Activated T-helper 2 cell treated with anti-CD3 and anti-CD28 coated beads, Interferon-gamma antibody, Interleukin-2, Interleukin-4, amounts not matched to agents 10 μg/mL and 5 μg/mL and 100 μg/mL, durations not matched to agents 14 hours and 24 hours and 36 hours (primary cell): Measurements from ENCODE around the gene TAB3. TPM values are rescaled to one million over a fixed set of nuclear protein-coding genes. Genes with fewer than 3 reads are reported as not detected.
A peak's percentile ranks its signal among the peaks of the same experiment; 100 is the strongest.

Source experiments
- DNase-seq: peaks from one replicate; pipeline ENCODE4 v3.0.0; 2021; ENCODE audit warnings: low spot score
- H3K27ac Mint-ChIP-seq: one replicate; pipeline ENCODE4 v1.8.0; 2021; ENCODE audit warnings: mixed read lengths
- H3K27me3 Mint-ChIP-seq: one replicate; pipeline ENCODE4 v1.8.0; 2021; ENCODE audit warnings: low read depth, mixed read lengths
- H3K36me3 Mint-ChIP-seq: one replicate; pipeline ENCODE4 v1.8.0; 2021; ENCODE audit warnings: low read depth, mixed read lengths
- H3K4me1 Mint-ChIP-seq: one replicate; pipeline ENCODE4 v1.8.0; 2021; ENCODE audit warnings: low read depth, mixed read lengths
- H3K4me3 Mint-ChIP-seq: one replicate; pipeline ENCODE4 v1.8.0; 2021; ENCODE audit warnings: low read depth, mild to moderate bottlenecking, moderate library complexity, mixed read lengths
- H3K9me3 Mint-ChIP-seq: one replicate; pipeline ENCODE4 v1.8.0; 2021; ENCODE audit warnings: mixed read lengths
- intact Hi-C: fragments of 100-400 bp; cut with micrococcal nuclease; formaldehyde crosslinking; loops from one replicate; pipeline ENCODE4 v1.15.1; 2023
- total RNA-seq: library from RNA; stranded (reverse); gene quantifications from 2 replicates; pipeline ENCODE4 v1.2.3, GENCODE V29; 2022

The TAB3 gene
- total RNA-seq, 1 donor from 2014 or later, result 24.9 TPM

- peaks cover 20% of the 10 kb centered on the region for H3K4me1 Mint-ChIP-seq
- H3K36me3 Mint-ChIP-seq, result no peaks in the 10 kb centered on the region
- no peaks in the 10 kb centered on the region for H3K9me3 Mint-ChIP-seq
- no peak overlapping the region for H3K27ac Mint-ChIP-seq
- intact Hi-C loops, result loop anchor here (10.0 kb wide), 1 partner anchor 70 kb away; no protein-coding TSS in a partner anchor
- peaks cover 7% of the 10 kb centered on the region for H3K27me3 Mint-ChIP-seq
- H3K4me3 Mint-ChIP-seq, result no peak overlapping the region
- no peak for DNase-seq
Measured at GRCh38 chrX:30904632-30905031, 15.6 kb upstream of the TAB3 start.

- no peaks in the 10 kb centered on the region for H3K9me3 Mint-ChIP-seq
- H3K36me3 Mint-ChIP-seq, result no peaks in the 10 kb centered on the region
- H3K27me3 Mint-ChIP-seq, result peaks cover 7% of the 10 kb centered on the region
- no peak for DNase-seq
- peaks cover 21% of the 10 kb centered on the region for H3K4me1 Mint-ChIP-seq
- no peak overlapping the region for H3K4me3 Mint-ChIP-seq
- H3K27ac Mint-ChIP-seq, result no peak overlapping the region
- intact Hi-C loops, result loop anchor here (10.0 kb wide), 1 partner anchor 71 kb away; no protein-coding TSS in a partner anchor
Measured at GRCh38 chrX:30904186-30904585, 15.1 kb upstream of the TAB3 start.

GRCh38 chrX:30900227-30900626, 11.2 kb upstream of the TAB3 start:
- no peaks in the 10 kb centered on the region for H3K36me3 Mint-ChIP-seq
- intact Hi-C loops, result loop anchor here (1.0 to 10.0 kb wide), 3 partner anchors 10 to 75 kb away; partner anchors contain the start of gene TAB3
- peaks cover 9% of the 10 kb centered on the region for H3K27me3 Mint-ChIP-seq
- no peak overlapping the region for H3K4me3 Mint-ChIP-seq
- H3K27ac Mint-ChIP-seq, result no peak overlapping the region
- no peak for DNase-seq
- H3K4me1 Mint-ChIP-seq, result peaks cover 18% of the 10 kb centered on the region
- no peaks in the 10 kb centered on the region for H3K9me3 Mint-ChIP-seq

GRCh38 chrX:30898886-30899285, 9.8 kb upstream of the TAB3 start:
- DNase-seq, result no peak
- intact Hi-C loops, result no loop called here
- Mint-ChIP-seq H3K27me3 (peaks cover 7% of the 10 kb centered on the region), H3K27ac (no peak overlapping the region), H3K36me3 (no peaks in the 10 kb centered on the region), H3K9me3 (no peaks in the 10 kb centered on the region), H3K4me1 (peaks cover 12% of the 10 kb centered on the region), H3K4me3 (no peak overlapping the region)

- no peaks in the 10 kb centered on the region for H3K36me3 Mint-ChIP-seq
- H3K27me3 Mint-ChIP-seq, result peaks cover 1% of the 10 kb centered on the region
- intact Hi-C loops, result no loop called here
- no peaks in the 10 kb centered on the region for H3K9me3 Mint-ChIP-seq
- DNase-seq, result no peak
- H3K27ac Mint-ChIP-seq, result no peak overlapping the region
- H3K4me3 Mint-ChIP-seq, result no peak overlapping the region
- peaks cover 10% of the 10 kb centered on the region for H3K4me1 Mint-ChIP-seq
Measured at GRCh38 chrX:30895370-30895769, 6.3 kb upstream of the TAB3 start.

- no peak for DNase-seq
- no peaks in the 10 kb centered on the region for H3K9me3 Mint-ChIP-seq
- peaks cover 4% of the 10 kb centered on the region for H3K4me1 Mint-ChIP-seq
- H3K27me3 Mint-ChIP-seq, result peaks cover 1% of the 10 kb centered on the region
- no peak overlapping the region for H3K27ac Mint-ChIP-seq
- intact Hi-C loops, result no loop called here
- no peaks in the 10 kb centered on the region for H3K36me3 Mint-ChIP-seq
- no peak overlapping the region for H3K4me3 Mint-ChIP-seq
Measured at GRCh38 chrX:30893206-30893605, 4.2 kb upstream of the TAB3 start.

- intact Hi-C loops, result no loop called here
- H3K27ac Mint-ChIP-seq, result no peak overlapping the region
- DNase-seq, result no peak
- H3K36me3 Mint-ChIP-seq, result peaks cover 1% of the 10 kb centered on the region
- peaks cover 8% of the 10 kb centered on the region for H3K4me1 Mint-ChIP-seq
- no peaks in the 10 kb centered on the region for H3K9me3 Mint-ChIP-seq
- H3K27me3 Mint-ChIP-seq, result no peaks in the 10 kb centered on the region
- no peak overlapping the region for H3K4me3 Mint-ChIP-seq
Measured at GRCh38 chrX:30892591-30892990, 3.5 kb upstream of the TAB3 start.

- Mint-ChIP-seq H3K4me1 (peaks cover 32% of the 10 kb centered on the region), H3K9me3 (no peaks in the 10 kb centered on the region), H3K36me3 (peaks cover 23% of the 10 kb centered on the region), H3K4me3 (peak overlapping the region; percentile 76), H3K27ac (peak overlapping the region; percentile 93), H3K27me3 (no peaks in the 10 kb centered on the region)
- peak; percentile 17 for DNase-seq
- intact Hi-C loops, result loop anchor here (1.0 to 5.0 kb wide), 8 partner anchors 12 to 311 kb away; partner anchors contain the start of genes GK and TASL
Measured at GRCh38 chrX:30888526-30889146, 418 bp downstream of the TAB3 start.

- Mint-ChIP-seq H3K27ac (peak overlapping the region; percentile 93), H3K36me3 (peaks cover 23% of the 10 kb centered on the region), H3K9me3 (no peaks in the 10 kb centered on the region), H3K4me3 (peak overlapping the region; percentile 76), H3K27me3 (no peaks in the 10 kb centered on the region), H3K4me1 (peaks cover 37% of the 10 kb centered on the region)
- DNase-seq, result no peak
- intact Hi-C loops, result loop anchor here (2.0 to 5.0 kb wide), 5 partner anchors 57 to 310 kb away; partner anchors contain the start of genes GK and TASL
Measured at GRCh38 chrX:30887721-30888120, 1.3 kb downstream of the TAB3 start.

- Mint-ChIP-seq H3K9me3 (no peaks in the 10 kb centered on the region), H3K27me3 (no peaks in the 10 kb centered on the region), H3K4me1 (peaks cover 39% of the 10 kb centered on the region), H3K4me3 (peak overlapping the region; percentile 76), H3K36me3 (peaks cover 23% of the 10 kb centered on the region), H3K27ac (peak overlapping the region; percentile 93)
- DNase-seq, result no peak
- intact Hi-C loops, result loop anchor here (5.0 kb wide), 3 partner anchors 105 to 310 kb away; partner anchors contain the start of gene TASL
Measured at GRCh38 chrX:30887288-30887687, 1.8 kb downstream of the TAB3 start.

- H3K4me1 Mint-ChIP-seq, result peaks cover 56% of the 10 kb centered on the region
- intact Hi-C loops, result loop anchor here (5.0 kb wide), 3 partner anchors 103 to 308 kb away; partner anchors contain the start of gene TASL
Measured at GRCh38 chrX:30885136-30885535, 3.9 kb downstream of the TAB3 start.

GRCh38 chrX:30883138-30883537, 5.9 kb downstream of the TAB3 start:
- intact Hi-C loops, result no loop called here
- no peaks in the 10 kb centered on the region for H3K9me3 Mint-ChIP-seq
- DNase-seq, result no peak
- no peaks in the 10 kb centered on the region for H3K27me3 Mint-ChIP-seq
- no peak overlapping the region for H3K27ac Mint-ChIP-seq
- H3K36me3 Mint-ChIP-seq, result peaks cover 35% of the 10 kb centered on the region
- peaks cover 55% of the 10 kb centered on the region for H3K4me1 Mint-ChIP-seq
- H3K4me3 Mint-ChIP-seq, result no peak overlapping the region

More at GRCh38 chrX:30885136-30885535, 3.9 kb downstream of the TAB3 start:
- no peak for DNase-seq
- no peak overlapping the region for H3K27ac Mint-ChIP-seq
- H3K4me3 Mint-ChIP-seq, result no peak overlapping the region
- H3K27me3 Mint-ChIP-seq, result no peaks in the 10 kb centered on the region
- peaks cover 33% of the 10 kb centered on the region for H3K36me3 Mint-ChIP-seq
- no peaks in the 10 kb centered on the region for H3K9me3 Mint-ChIP-seq

GRCh38 chrX:30881797-30882196, 7.3 kb downstream of the TAB3 start:
- Mint-ChIP-seq H3K4me3 (peak overlapping the region; percentile 13), H3K9me3 (no peaks in the 10 kb centered on the region), H3K4me1 (peaks cover 48% of the 10 kb centered on the region), H3K36me3 (peaks cover 33% of the 10 kb centered on the region), H3K27ac (peak overlapping the region; percentile 81), H3K27me3 (no peaks in the 10 kb centered on the region)
- intact Hi-C loops, result no loop called here
- no peak for DNase-seq
